ENCODE measurements around the gene TEKT2.
A peak's percentile ranks its signal among the peaks of the same experiment; 100 is the strongest.

The TEKT2 gene

GRCh38 chr1:36085686-36086526, 2.0 kb downstream of the TEKT2 start:
- DNase-seq: peak in 5 of 42 donors; percentile 6 to 37 (median 27)
- intact Hi-C loops (cut with DNase I): loop anchor here (10.0 kb wide), 1 partner anchor 151 kb away; the partner anchor contains the start of gene AGO3

DNA sequence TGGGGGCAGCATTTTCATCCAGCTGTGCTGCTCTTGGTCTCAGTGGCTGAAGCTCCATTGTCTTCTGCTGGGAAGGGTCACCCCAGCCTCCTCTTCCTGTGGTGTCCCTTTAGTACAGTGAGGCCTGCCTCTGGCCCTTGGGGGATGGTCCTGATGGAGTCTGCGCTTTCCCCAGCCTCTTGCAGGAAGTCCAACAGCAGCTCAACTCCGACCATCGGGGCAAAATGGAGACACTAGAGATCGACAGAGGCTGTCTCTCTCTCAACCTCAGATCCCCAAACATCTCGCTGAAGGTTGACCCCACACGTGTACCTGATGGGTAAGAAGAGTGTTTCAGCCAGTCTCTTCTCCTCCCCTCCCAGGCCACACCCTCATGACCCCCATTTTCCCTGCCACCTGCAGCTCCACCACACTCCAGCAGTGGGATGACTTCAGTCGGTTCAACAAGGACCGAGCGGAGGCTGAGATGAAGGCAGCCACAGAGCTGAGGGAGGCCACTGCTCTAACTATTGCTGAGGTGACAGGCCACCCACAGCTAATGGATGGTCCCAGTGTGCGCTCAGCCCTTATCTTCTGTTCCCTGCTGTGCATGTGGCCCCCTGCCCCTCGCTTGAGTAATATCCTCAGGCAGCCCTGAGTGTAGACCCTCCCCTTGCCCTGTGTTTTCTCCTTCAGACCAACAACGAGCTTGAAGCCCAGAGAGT, 2.8 kb downstream of the TEKT2 start:
- peak in 7 of 42 donors; percentile 1 to 29 (median 12) for DNase-seq
- intact Hi-C loops (cut with DNase I): loop anchor here (10.0 kb wide), 1 partner anchor 152 kb away; the partner anchor contains the start of gene AGO3

- intact Hi-C loops (cut with DNase I): loop anchor here (10.0 kb wide), 1 partner anchor 153 kb away; the partner anchor contains the start of gene AGO3
- DNase-seq: peak in 7 of 42 donors; percentile 1 to 43 (median 20)
Observed at GRCh38 chr1:36087233-36088123, 3.6 kb downstream of the TEKT2 start.

DNA sequence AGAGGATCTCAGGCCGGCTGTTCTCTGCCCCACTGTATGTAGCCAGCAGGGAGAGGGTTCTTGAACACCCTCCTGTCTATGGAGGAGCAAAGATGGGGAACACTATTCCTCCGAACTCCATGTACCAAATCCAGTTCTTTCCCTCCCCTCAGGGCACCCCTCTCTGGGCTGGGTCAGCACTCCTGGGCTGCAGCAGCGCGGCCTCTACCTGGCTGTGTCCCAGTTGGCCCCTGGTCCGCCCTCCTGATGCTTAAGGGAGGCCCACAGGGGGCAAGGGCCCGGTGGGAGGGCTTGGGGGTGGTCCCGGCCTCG, 4.3 kb downstream of the TEKT2 start:
- no peak for DNase-seq
- intact Hi-C loops (cut with DNase I): loop anchor here (10.0 kb wide), 1 partner anchor 153 kb away; the partner anchor contains the start of gene AGO3

- DNase-seq: peak; percentile 65 to 95 (median 90)
- intact Hi-C loops (cut with DNase I): loop anchor here (10.0 kb wide), 1 partner anchor 154 kb away; the partner anchor contains the start of gene AGO3
Observed at GRCh38 chr1:36088577-36089392, 4.9 kb downstream of the TEKT2 start, which contains the start of gene ADPRS. Gene ADPRS (plus strand): TSS chr1:36088892. CDS start chr1:36088905, 13 bp downstream.

DNA sequence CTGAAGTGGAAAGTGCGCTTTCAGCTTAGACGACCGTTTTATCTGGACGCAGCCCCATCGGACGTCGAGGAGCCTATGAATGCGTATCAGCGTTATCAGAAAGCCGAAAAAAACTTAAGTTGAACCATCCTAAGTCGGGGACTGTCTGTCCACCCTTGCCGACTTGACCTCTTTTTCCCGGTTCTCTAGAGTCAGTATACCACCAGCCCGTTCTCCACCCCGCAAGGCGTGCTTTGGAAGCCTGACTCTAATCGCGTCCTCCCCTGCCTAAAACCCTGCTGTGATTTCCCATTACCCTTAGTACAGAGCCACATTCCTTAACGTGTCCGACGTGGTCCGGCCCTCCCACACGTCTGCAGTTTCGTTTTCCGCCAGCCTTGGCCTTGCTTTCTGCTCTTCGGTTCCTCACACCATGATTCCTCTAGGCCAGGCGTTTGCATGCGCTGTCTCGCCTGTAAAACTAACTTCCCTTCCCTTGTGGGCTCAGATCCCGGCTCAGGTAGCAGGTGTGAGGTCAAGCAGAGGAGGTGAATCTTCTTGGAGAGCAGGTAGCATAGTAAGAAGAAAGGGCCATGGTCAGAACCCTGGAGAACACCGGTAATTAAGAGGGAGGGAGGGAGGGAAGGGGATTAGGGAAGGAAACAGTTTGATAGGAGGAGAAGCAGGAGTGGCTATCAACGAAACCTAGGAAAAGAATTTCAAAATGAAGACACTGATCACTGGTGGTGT, 5.7 kb downstream of the TEKT2 start:
- intact Hi-C loops (cut with DNase I): loop anchor here (10.0 kb wide), 1 partner anchor 155 kb away; the partner anchor contains the start of gene AGO3
- peak in 1 of 42 donors; percentile 19 for DNase-seq

DNA sequence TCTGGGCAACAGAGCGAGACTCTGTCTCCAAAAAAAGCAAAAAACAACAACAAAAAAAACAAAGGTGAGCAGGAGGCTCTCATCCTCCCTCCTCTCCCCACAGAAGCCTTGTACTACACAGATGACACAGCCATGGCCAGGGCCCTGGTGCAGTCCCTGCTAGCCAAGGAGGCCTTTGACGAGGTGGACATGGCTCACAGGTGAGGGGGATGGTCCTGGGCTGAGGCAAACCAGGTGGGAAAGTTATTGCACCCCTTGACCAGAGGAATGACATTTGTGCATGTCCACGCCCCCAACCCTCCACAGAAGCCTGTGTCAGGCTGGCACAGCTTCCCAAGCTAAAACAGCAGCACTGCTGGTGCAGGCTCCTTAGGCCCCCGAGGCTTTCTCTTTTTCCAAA, 7.2 kb downstream of the TEKT2 start:
- intact Hi-C loops (cut with DNase I): no loop called here

GRCh38 chr1:36091698-36092097, 7.8 kb downstream of the TEKT2 start:
- intact Hi-C loops (cut with DNase I): no loop called here
- peak in 2 of 42 donors; percentile 5 to 24 for DNase-seq

More for the DNA sequence above, 7.2 kb downstream of the TEKT2 start:
- peak in 1 of 42 donors; percentile 1 for DNase-seq

DNA sequence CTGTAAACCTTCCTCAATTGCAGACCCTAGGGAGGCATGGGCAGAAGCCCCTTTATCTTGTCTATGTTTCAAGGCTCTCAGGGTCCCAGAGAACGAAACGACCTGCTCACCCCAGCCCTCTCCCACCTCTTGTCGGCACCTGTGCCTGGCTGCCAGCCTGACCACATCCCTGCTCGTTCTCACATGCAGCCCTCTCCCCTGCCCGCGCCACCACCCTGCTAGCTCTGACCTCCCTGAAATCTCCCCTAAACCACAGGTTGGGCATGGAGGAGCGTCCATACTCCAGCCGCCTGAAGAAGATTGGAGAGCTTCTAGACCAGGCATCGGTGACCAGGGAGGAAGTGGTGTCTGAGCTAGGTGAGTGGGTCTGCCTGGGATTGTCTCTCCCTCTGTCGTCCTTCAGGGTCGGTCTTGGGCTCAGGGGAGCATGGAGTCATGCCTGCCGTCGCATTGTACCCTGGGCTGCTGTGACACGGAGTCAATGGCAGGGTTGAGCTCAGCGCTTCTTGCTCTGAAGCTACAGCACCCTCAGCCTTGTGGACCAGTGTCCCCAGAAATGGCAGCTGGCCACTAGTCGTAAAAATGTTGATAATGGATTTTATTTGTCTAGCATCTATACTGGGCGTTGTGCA, 8.4 kb downstream of the TEKT2 start:
- DNase-seq: peak in 1 of 42 donors; percentile 14
- intact Hi-C loops (cut with DNase I): no loop called here

- peak in 1 of 42 donors; percentile 9 for DNase-seq
- intact Hi-C loops (cut with DNase I): no loop called here
Observed at GRCh38 chr1:36092798-36093185, 8.9 kb downstream of the TEKT2 start.

- DNase-seq: no peak
- intact Hi-C loops (cut with DNase I): no loop called here
Observed at GRCh38 chr1:36093226-36093625, 9.3 kb downstream of the TEKT2 start.

DNA sequence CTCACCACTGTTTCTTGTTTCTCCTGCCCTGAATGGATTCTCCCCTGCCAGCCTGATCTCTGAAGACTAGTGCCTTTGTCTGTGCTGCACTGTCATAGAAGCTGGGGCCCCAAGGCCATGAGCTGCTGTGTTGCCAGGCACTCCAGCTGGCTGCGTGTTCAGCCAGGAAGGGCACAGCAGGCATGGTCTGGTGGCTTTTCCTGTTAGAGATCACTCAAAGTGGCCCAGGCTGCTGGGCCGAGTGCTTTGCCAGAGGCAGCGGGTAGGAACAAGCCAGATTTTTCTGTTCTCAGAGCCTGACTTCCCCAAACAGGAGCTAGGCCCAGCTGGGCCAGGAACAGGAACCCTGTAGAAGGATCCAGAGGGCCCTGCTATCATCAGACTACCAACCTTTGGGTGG, 10.0 kb downstream of the TEKT2 start:
- DNase-seq: peak; percentile 68 to 94 (median 88)
- intact Hi-C loops (cut with DNase I): no loop called here

DNA sequence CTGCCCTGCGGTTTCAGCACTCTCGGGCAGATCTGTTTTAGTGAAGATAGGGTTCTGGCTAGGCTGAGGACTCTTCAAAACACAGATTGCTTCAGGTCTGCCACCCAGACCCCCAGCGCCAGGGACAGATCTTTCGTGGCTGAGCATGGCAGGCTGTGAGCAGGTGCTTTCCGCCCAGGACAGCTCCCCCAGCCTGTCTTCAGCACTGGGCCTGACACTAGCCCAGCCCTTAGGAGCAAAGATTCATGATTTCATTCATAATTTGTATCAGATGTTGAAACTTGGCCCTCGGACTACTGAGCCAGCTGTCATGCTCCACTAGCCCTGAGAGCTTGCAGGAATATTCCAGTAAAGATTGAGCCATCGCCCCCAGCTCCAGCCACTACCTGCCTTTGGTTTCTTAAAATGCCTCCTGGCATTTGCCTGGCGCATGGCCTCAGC, 10.7 kb downstream of the TEKT2 start:
- no peak for DNase-seq
- intact Hi-C loops (cut with DNase I): loop anchor here (5.0 kb wide), 1 partner anchor 38 kb away; no protein-coding TSS in a partner anchor

DNA sequence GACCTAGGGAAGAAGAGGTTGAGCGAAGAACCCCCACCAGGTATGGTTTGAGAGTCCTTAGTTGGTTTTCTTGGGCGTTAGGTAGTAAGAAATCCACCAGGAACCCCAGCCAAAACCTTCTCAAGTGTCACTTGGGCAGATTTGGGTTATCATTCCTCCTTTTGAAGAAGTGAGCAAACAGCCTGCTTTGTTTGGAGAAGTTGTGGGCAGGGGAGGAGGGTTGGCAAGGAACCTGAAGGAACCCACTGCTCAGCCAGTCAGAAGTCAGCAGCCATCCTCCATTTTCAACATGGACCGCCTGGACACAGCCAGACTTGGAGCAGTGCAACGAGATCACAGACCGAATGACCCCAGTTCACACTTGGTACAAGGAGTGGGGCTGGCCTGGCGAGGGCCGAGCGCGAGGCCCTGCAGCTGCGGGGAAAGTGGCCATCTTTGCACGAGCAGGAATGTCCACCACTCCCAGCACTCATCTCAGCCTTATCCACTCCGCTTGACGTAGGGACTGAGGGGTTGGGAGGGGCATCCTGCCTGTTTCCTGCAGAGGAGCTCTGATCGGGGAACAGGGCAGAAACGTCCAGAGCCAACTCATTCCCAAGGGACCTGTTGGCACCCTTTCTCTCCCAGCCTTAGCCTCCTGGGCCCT, 12.0 kb downstream of the TEKT2 start:
- DNase-seq: peak in 1 of 42 donors; percentile 20
- intact Hi-C loops (cut with DNase I): loop anchor here (5.0 kb wide), 1 partner anchor 36 kb away; no protein-coding TSS in a partner anchor

GRCh38 chr1:36096500-36097432, 12.9 kb downstream of the TEKT2 start:
- intact Hi-C loops (cut with DNase I): loop anchor here (5.0 kb wide), 1 partner anchor 36 kb away; no protein-coding TSS in a partner anchor
- no peak for DNase-seq

Data from head of caudate nucleus (tissue), 42 donors.